ENCODE data around the gene RPL27. TPM values are rescaled to one million over a fixed set of nuclear protein-coding genes. Genes with fewer than 3 reads are reported as not detected.

The RPL27 gene
- total RNA-seq, 2 donors from 2014 or later = 406 to 507 TPM

GRCh38 chr17:43016216-43016615 lies 18.0 kb downstream of the RPL27 start:
- intact Hi-C loops (cut with DNase I) = loop anchor here (10.0 kb wide), 1 partner anchor 329 kb away; no protein-coding TSS in a partner anchor
- H3K4me1 ChIP-seq = peaks cover 22% of the 10 kb centered on the region
- no peak overlapping the region for H3K4me3 ChIP-seq
- no peaks in the 10 kb centered on the region for H3K9me3 ChIP-seq
- ATAC-seq (no peak), DNase-seq (no peak)
- no peaks in the 10 kb centered on the region for H3K27me3 ChIP-seq
- WGBS, 2 donors = 89% methylated on average over 7 of the region's 7 CpGs; no CpG with 5 or more reads in 1 of the 2 donors
- TF ChIP-seq CTCF (IDR thresholded peaks at IDR 0.05) = no peak
- TF ChIP-seq POLR2A (IDR thresholded peaks at IDR 0.05) = no peak
- H3K36me3 ChIP-seq (replicated peaks in 1 of 2; ENCODE audit: insufficient read depth in 1 of 2, low read depth in 2 of 2) = no peaks in the 10 kb centered on the region
- H3K27ac ChIP-seq = no peak overlapping the region

- intact Hi-C loops (cut with DNase I) = loop anchor here (10.0 kb wide), 1 partner anchor 327 kb away; no protein-coding TSS in a partner anchor
- Histone ChIP-seq H3K27ac (peak overlapping the region in 1 of 4 donors; percentile 36), H3K4me3 (no peak overlapping the region), H3K27me3 (no peaks in the 10 kb centered on the region), H3K9me3 (no peaks in the 10 kb centered on the region), H3K36me3 (replicated peaks in 1 of 2; ENCODE audit: insufficient read depth in 1 of 2, low read depth in 2 of 2) (no peaks in the 10 kb centered on the region), H3K4me1 (peaks cover 23% of the 10 kb centered on the region)
- WGBS, 2 donors = 65 to 73% methylated on average over 19 of the region's 19 CpGs
- no peak for TF ChIP-seq CTCF (IDR thresholded peaks at IDR 0.05)
- TF ChIP-seq POLR2A (IDR thresholded peaks at IDR 0.05) = no peak
- ATAC-seq (no peak), DNase-seq (peak in 3 of 4 donors; percentile 37 to 58 (median 48))
Measured at GRCh38 chr17:43018008-43018853, 20.0 kb downstream of the RPL27 start.

DNA sequence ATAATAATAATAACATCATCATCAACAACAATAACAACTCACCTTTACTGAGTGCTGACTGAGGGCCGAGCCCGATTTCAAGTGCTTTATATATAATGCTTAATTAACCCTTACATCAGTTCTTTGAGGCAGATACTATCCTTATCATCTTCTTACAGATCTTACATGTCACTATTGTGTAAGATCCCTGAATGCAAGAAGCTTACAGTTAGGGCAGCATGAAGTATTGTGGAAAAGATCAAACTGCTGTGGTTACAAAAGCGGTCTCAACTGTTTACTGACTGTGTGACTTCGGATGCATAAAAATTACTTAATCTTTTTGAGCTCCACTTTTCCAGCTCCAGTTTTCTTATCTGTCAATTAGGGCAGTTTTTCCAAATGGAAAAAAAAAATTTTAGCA lies 20.7 kb downstream of the RPL27 start:
- no peak for DNase-seq
- intact Hi-C loops (cut with DNase I) = loop anchor here (10.0 kb wide), 1 partner anchor 326 kb away; no protein-coding TSS in a partner anchor
- ATAC-seq = no peak
- 35 to 45% methylated on average over 4 of the region's 4 CpGs for WGBS, 2 donors
- TF ChIP-seq CTCF (IDR thresholded peaks at IDR 0.05) (no peak), POLR2A (IDR thresholded peaks at IDR 0.05) (no peak)
- no peaks in the 10 kb centered on the region for H3K27me3 ChIP-seq
- H3K4me1 ChIP-seq = peaks cover 23% of the 10 kb centered on the region
- H3K27ac ChIP-seq = peak overlapping the region in 1 of 4 donors; percentile 36
- no peaks in the 10 kb centered on the region for H3K36me3 ChIP-seq (replicated peaks in 1 of 2; ENCODE audit: insufficient read depth in 1 of 2, low read depth in 2 of 2)
- no peaks in the 10 kb centered on the region for H3K9me3 ChIP-seq
- H3K4me3 ChIP-seq = no peak overlapping the region

DNA sequence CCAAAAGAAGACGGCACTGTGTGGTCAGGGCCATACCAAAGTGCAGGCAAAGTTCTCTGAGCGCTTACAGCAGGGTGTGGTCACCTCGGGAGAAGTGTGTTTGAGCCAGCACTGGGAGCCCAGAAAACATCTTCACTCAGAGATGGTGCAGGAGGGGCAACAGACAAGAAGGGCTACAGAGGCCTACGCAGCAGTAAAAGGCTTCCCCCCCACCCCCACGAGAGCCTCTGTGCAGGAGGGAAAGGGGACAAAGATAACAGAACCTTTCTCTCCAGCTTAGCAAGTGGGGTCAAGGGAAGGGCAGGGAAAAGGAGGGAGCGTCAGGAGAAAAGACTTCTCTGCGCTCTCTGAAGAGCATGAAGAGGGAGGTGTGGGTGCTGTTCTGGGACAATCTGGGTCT lies 21.2 kb downstream of the RPL27 start:
- no peaks in the 10 kb centered on the region for H3K27me3 ChIP-seq
- TF ChIP-seq POLR2A (IDR thresholded peaks at IDR 0.05) = no peak
- no peak for TF ChIP-seq CTCF (IDR thresholded peaks at IDR 0.05)
- ATAC-seq = no peak
- WGBS, 2 donors = 55 to 56% methylated on average over 7 of the region's 7 CpGs
- H3K4me1 ChIP-seq = peaks cover 27% of the 10 kb centered on the region
- H3K4me3 ChIP-seq = no peak overlapping the region
- no peaks in the 10 kb centered on the region for H3K9me3 ChIP-seq
- no peaks in the 10 kb centered on the region for H3K36me3 ChIP-seq (replicated peaks in 1 of 2; ENCODE audit: insufficient read depth in 1 of 2, low read depth in 2 of 2)
- DNase-seq = no peak
- intact Hi-C loops (cut with DNase I) = loop anchor here (10.0 kb wide), 1 partner anchor 325 kb away; no protein-coding TSS in a partner anchor
- H3K27ac ChIP-seq = peak overlapping the region in 3 of 4 donors; percentile 21 to 36 (median 34)
